Epithelial cell of proximal tubule (primary cell): ENCODE measurements around the gene OR51A7. TPM values are rescaled to one million over a fixed set of nuclear protein-coding genes. Genes with fewer than 3 reads are reported as not detected.
"Not testable (repeated sequence)": the region's sequence is repeated elsewhere in the genome, so short reads cannot be mapped to it uniquely, and the experiment has no call there.

Source experiments
- DNase-seq: peaks from one replicate; pipeline ENCODE4 v3.0.0-alpha.2; 2011; ENCODE audit warnings: low read depth
- H3K4me3 ChIP-seq: 2 replicates; pipeline ENCODE4 v1.5.1; 2011; ENCODE audit warnings: low read depth, mild to moderate bottlenecking, low read length
- CTCF ChIP-seq: conservative IDR thresholded peaks from 2 replicates; pipeline ENCODE4 v1.5.1; 2012; ENCODE audit warnings: low read depth, mild to moderate bottlenecking, low read length
- total RNA-seq: library from RNA; depleted of rRNA; stranded (reverse); fragments of >200 nt; gene quantifications from 2 replicates; pipeline ENCODE4 v1.2.3, GENCODE V29; 2015

The OR51A7 gene
- total RNA-seq = not detected in 2 replicates

- no peak for DNase-seq
- H3K4me3 ChIP-seq = no peak within 1 kb of the TSS
- no peak for TF ChIP-seq CTCF
Observed at GRCh38 chr11:4903484-4903883, at the start of gene OR51A7. Gene OR51A7, plus strand, starts transcription at chr11:4903783. Its CDS starts 3,587 bp downstream, at chr11:4907370.

GRCh38 chr11:4854286-4854685 lies 49.3 kb upstream of the OR51A7 start:
- not testable (repeated sequence) for DNase-seq, H3K4me3 ChIP-seq

- DNase-seq = no peak
- TF ChIP-seq CTCF = no peak
- no peak overlapping the region for H3K4me3 ChIP-seq
Observed at GRCh38 chr11:4862447-4863236, 40.9 kb upstream of the OR51A7 start.

- no peak for DNase-seq
- no peak for TF ChIP-seq CTCF
- no peak overlapping the region for H3K4me3 ChIP-seq
Observed at GRCh38 chr11:4863876-4864275, 39.7 kb upstream of the OR51A7 start.

GRCh38 chr11:4865855-4866254 lies 37.7 kb upstream of the OR51A7 start:
- H3K4me3 ChIP-seq = no peak overlapping the region
- TF ChIP-seq CTCF = no peak
- no peak for DNase-seq

- DNase-seq = no peak
- TF ChIP-seq CTCF = no peak
- H3K4me3 ChIP-seq = no peak overlapping the region
Observed at GRCh38 chr11:4881188-4881587, 22.4 kb upstream of the OR51A7 start.

GRCh38 chr11:4881860-4882500 lies 21.6 kb upstream of the OR51A7 start, which contains the start of gene OR51T1:
Gene OR51T1, plus strand, starts transcription at chr11:4881900. Its CDS starts 0 bp downstream, at chr11:4881900.
- no peak within 1 kb of the TSS for H3K4me3 ChIP-seq
- DNase-seq = no peak
- no peak for TF ChIP-seq CTCF
